ENCODE measurements around the gene NPHP4. TPM values are rescaled to one million over a fixed set of nuclear protein-coding genes. Genes with fewer than 3 reads are reported as not detected.
A peak's percentile ranks its signal among the peaks of the same experiment; 100 is the strongest.

The NPHP4 gene
- total and polyA plus RNA-seq, 9 of the 15 experiments (the other 6 are each of a cell fraction or from before 2014, with no cell fraction given) = 0.52 to 26.2 (median 6.7) TPM

DNA sequence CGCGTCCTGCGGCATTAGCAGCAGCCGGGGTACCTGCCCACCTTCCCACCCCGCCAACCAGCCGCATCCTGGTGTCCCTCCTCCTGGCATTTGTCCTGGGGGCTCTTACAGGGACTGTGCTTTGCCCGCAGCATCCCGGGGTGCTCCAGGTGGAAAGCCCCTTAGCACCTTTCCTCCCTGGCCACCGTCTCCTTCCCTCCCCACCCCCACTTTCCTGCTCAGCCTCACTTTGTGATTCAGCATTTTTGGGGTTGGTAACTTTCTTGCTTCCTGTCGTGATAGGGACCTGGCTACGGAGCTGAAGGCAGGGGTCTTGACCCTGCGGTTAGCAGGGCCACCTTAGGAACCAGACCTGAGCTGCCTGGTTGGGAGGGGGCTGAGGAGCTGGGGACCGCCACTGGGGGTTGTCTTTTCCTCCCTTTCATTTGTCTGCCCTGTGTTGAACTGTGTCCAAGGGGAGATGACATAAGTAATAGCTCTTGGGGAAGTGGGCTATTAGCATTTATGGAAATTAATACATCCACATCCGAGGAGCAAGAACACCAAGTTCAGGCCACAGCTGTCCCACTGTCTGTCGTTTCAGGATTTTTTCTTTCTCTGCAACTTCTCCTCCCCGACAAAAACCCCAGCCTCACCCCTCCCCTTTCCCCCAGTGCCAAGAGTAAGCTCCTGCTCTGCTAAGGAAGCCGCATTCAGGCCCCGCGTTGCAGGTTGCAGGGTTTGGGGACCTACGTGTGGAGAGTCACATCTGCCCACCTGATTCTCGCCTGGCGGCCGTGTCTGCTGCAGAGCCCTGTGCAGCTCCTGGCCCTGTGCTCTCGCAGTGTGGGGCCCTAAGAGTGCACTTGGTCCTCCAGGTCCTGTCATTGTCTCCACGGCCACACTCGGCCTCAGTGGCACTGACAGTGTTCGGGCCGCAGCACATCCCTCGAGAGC, 1.6 kb upstream of the NPHP4 start (continued):
- TF ChIP-seq IRF2 (CRISPR knock-in tag; IDR thresholded peaks at IDR 0.05) (no peak), ZNF76 (CRISPR knock-in tag; IDR thresholded peaks at IDR 0.05; ENCODE audit: borderline replicate concordance) (no peak), MXI1 (IDR thresholded peaks at IDR 0.05; ENCODE audit: low read depth, low read length) (no peak), NRF1 (conservative IDR thresholded peaks at IDR 0.05 in 1 of 2, IDR thresholded peaks at IDR 0.05 in 1 of 2) (no peak), SMC3 (conservative IDR thresholded peaks at IDR 0.05; ENCODE audit: insufficient read depth, low read depth, low read length) (no peak), LEF1 (IDR thresholded peaks at IDR 0.05) (peak; percentile 78), ZNF274 (IDR thresholded peaks at IDR 0.05; ENCODE audit: borderline replicate concordance, low read depth, low read length) (no peak), JUND (IDR thresholded peaks at IDR 0.05; ENCODE audit: borderline replicate concordance, low read depth, low read length) (peak; percentile 45; the same call in 1 of the 2 replicates), JUND (tag; IDR thresholded peaks at IDR 0.05; ENCODE audit: borderline replicate concordance, low read depth, low read length) (no peak; the same call in 2 of the 3 replicates), SMARCA4 (IDR thresholded peaks at IDR 0.05) (peak; percentile 80), CREM (IDR thresholded peaks at IDR 0.05; ENCODE audit: low read depth) (peak; percentile 53; the same call in 1 of the 2 replicates), ZNF77 (CRISPR knock-in tag; IDR thresholded peaks at IDR 0.05) (no peak), CXXC5 (CRISPR knock-in tag; IDR thresholded peaks at IDR 0.05) (peak; percentile 26; the same call in 1 of the 2 replicates), RAD21 (CRISPR knock-in tag; conservative IDR thresholded peaks at IDR 0.05 in 1 of 2, IDR thresholded peaks at IDR 0.05 in 1 of 2) (peak in 1 of 2 experiments; percentile 11; a peak in 2 of 4 replicates), PHTF2 (CRISPR knock-in tag; IDR thresholded peaks at IDR 0.05) (no peak), NR4A1 (CRISPR knock-in tag; IDR thresholded peaks at IDR 0.05) (no peak), NR4A1 (tag; IDR thresholded peaks at IDR 0.05) (0 out of 2 replicates have a peak, but pooled peaks have one; percentile 29), ZEB2 (IDR thresholded peaks at IDR 0.05) (peak; percentile 78), ZNF316 (IDR thresholded peaks at IDR 0.05) (peak; percentile 96), MAFK (IDR thresholded peaks at IDR 0.05; ENCODE audit: low read length) (peak; percentile 86), ZNF668 (CRISPR knock-in tag; IDR thresholded peaks at IDR 0.05) (no peak)
- TF ChIP-seq, protein P1, sequence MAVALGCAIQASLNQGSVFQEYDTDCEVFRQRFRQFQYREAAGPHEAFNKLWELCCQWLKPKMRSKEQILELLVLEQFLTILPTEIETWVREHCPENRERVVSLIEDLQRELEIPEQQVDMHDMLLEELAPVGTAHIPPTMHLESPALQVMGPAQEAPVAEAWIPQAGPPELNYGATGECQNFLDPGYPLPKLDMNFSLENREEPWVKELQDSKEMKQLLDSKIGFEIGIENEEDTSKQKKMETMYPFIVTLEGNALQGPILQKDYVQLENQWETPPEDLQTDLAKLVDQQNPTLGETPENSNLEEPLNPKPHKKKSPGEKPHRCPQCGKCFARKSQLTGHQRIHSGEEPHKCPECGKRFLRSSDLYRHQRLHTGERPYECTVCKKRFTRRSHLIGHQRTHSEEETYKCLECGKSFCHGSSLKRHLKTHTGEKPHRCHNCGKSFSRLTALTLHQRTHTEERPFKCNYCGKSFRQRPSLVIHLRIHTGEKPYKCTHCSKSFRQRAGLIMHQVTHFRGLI (CRISPR knock-in tag; IDR thresholded peaks at IDR 0.05) = no peak
- TF ChIP-seq, protein P2, sequence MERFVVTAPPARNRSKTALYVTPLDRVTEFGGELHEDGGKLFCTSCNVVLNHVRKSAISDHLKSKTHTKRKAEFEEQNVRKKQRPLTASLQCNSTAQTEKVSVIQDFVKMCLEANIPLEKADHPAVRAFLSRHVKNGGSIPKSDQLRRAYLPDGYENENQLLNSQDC (CRISPR knock-in tag; IDR thresholded peaks at IDR 0.05) = no peak
- TF ChIP-seq, protein P3, sequence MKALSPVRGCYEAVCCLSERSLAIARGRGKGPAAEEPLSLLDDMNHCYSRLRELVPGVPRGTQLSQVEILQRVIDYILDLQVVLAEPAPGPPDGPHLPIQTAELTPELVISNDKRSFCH (CRISPR knock-in tag; IDR thresholded peaks at IDR 0.05) = no peak
- TF ChIP-seq, protein P3 (tag; IDR thresholded peaks at IDR 0.05) = no peak
- TF ChIP-seq, protein P4, sequence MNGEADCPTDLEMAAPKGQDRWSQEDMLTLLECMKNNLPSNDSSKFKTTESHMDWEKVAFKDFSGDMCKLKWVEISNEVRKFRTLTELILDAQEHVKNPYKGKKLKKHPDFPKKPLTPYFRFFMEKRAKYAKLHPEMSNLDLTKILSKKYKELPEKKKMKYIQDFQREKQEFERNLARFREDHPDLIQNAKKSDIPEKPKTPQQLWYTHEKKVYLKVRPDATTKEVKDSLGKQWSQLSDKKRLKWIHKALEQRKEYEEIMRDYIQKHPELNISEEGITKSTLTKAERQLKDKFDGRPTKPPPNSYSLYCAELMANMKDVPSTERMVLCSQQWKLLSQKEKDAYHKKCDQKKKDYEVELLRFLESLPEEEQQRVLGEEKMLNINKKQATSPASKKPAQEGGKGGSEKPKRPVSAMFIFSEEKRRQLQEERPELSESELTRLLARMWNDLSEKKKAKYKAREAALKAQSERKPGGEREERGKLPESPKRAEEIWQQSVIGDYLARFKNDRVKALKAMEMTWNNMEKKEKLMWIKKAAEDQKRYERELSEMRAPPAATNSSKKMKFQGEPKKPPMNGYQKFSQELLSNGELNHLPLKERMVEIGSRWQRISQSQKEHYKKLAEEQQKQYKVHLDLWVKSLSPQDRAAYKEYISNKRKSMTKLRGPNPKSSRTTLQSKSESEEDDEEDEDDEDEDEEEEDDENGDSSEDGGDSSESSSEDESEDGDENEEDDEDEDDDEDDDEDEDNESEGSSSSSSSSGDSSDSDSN (IDR thresholded peaks at IDR 0.05; ENCODE audit: borderline replicate concordance in 1 of 2, low read depth in 2 of 2, low read length in 2 of 2) = no peak
